HG02870 (cell line): ENCODE measurements around the gene ARSI.

Source experiments
- ATAC-seq: cut with Tn5 transposase; IDR thresholded peaks from one replicate; pipeline ENCODE4 v1.9.1; 2021; ENCODE audit warnings: mild to moderate bottlenecking, moderate library complexity; ENCODE audit not compliant: unreplicated experiment

ARSI gene

DNA sequence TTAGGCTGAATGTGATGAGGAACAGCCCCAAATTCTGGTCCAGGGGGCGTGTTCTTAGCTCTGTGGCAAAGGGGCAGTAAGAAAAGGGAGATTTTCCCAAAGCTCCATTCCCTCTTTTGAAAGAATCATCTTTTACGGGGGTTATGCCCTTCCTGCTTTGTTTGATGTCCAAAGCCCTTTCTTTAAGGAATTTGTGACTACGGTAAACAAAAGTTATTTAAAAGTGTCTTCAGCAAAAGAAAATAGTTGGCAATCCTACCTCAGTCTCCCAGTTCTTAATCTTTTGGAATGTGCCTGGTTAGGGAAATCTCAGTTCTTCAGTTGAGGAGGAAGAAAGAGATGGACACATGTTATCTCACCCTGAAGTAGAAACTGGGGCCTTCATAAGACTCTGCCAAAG is 24.4 kb upstream of the ARSI start:
- no peak for ATAC-seq

GRCh38 chr5:150326707-150327106 is 24.0 kb upstream of the ARSI start:
- ATAC-seq = no peak

- no peak for ATAC-seq
Observed at GRCh38 chr5:150325426-150325825, 22.7 kb upstream of the ARSI start.

- ATAC-seq = no peak
Observed at GRCh38 chr5:150323819-150324218, 21.1 kb upstream of the ARSI start.

- ATAC-seq = no peak
Observed at GRCh38 chr5:150323092-150323491, 20.4 kb upstream of the ARSI start.

GRCh38 chr5:150322202-150322601 is 19.5 kb upstream of the ARSI start:
- no peak for ATAC-seq

- no peak for ATAC-seq
Observed at GRCh38 chr5:150321784-150322183, 19.1 kb upstream of the ARSI start.

DNA sequence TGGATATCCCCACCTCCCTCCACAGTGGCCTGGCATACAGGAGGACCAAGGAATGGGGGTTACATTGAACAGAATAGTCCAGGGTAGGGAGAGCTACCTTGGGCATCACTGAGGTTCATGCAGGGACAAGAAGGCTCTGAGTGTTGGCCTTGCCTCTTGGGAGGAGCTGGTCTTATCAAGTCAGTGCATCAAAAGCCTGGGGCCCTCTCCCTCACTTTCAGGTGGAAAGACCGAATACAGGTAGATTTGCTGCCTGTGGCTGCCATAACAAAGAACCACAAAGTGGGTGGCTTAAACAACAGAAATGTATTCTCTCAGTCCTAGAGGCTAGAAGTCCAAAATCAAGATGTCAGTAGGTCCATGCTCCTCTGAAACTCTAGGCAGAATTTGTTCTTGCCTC is 18.5 kb upstream of the ARSI start:
- ATAC-seq = no peak

- no peak for ATAC-seq
Observed at GRCh38 chr5:150320044-150320613, 17.4 kb upstream of the ARSI start.

GRCh38 chr5:150319484-150319790 is 16.7 kb upstream of the ARSI start:
- no peak for ATAC-seq

DNA sequence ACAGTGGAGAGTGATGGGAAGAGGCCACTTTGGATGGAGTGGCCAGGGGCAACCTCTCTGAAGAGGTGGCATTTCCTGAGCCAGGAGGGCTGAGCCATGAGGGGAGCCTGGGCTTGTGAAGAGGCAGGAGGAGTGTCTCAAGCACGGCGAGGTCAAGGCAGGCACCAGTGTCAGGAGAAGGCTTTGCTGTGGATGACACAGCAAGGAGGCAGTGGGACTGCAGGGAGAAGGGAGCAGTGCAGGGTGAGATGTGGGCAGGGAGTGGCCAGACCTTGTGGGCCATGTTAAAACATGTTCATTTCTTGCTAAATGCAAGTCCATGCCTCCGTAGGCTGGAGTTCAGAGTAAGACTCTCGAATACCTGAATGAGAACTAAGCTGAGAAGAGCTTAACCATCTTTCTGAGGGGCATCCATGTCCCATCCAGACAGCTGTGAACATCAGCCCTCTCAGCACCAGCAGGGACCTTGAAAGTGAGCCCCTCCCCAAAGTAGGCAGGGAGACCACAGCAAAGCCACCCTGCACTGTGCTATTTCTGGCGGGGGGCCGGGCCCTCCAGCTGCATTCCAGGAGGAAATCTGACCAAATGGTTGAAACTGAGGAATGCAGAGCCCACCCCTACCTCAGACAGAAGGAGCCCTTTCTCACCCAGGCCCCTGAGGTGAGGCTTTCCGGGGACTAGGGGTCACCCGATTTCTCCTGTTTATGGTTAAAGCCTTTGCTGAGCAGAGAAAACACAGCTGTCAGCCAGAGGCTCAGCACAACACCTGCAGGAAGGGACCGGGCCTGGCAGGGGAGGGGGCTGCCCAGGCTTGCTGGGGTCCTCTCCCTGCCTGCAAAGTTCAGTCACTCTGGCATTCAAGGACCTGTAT is 16.1 kb upstream of the ARSI start:
- no peak for ATAC-seq

DNA sequence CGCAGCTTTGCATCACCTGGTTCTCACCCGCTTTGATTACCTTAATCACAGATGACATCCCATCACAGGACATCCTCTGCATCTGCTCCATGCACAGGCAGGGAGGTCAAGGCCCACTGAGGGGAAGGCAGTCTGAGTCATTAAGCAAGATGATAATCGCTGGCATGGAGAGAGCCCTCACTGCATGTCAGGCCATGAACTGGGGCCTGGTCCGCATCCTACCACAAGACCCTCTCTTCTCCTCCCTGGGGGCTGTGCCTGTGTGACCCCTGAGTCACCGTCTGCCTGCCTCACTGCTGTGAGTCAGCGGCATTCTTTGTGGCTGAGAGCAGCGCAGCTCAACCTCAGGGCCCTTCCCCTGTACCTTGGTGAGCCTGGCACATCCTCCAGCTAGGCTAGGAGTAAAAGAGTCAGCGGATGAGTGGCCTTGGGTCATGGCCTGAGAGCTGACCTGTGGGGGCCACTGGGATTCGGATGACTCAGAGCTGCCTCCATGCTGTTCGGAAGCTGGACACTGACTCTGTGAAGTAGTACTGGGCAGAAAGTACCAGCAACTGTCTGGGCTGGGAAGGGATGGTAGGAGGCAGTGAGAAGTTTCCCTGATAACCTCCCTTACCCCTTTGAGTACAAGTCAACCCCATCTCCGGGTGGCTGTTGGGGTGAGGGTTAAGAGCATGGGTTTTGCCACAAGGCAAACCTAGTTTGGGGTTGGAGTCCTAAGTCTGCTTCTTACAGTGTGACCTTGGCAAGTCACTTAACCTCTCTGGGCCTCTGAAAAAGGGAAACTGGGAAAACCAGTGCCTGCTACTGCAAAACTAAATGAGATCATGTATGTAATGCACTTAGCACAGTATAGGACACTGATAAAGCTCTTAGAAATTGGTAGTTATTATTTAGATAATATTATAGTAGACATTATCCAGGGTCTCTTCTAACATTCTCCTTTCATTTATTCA is 14.6 kb upstream of the ARSI start:
- no peak for ATAC-seq

GRCh38 chr5:150316320-150316719 is 13.6 kb upstream of the ARSI start:
- ATAC-seq = no peak

DNA sequence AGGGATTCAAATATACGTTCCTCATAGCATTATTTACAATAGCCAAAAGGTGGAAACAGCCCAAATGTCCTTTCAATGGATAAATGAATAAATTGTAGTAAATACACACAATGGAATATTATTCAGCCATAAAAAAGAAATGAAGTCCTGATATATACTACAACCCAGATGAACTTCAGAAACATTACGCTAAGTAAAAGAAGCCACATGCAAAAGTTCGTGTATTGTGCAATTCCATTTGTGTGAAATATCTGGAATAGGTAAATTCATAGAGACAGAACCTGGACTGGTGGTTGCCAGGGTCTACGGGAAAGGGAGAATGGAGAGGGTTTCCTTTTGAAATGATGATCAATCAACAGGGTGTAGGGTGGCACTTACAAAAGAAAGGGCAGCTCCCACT is 12.5 kb upstream of the ARSI start:
- no peak for ATAC-seq

GRCh38 chr5:150313921-150314716 is 11.4 kb upstream of the ARSI start:
- ATAC-seq = no peak

GRCh38 chr5:150313501-150313900 is 10.8 kb upstream of the ARSI start:
- no peak for ATAC-seq

- no peak for ATAC-seq
Observed at GRCh38 chr5:150312518-150312917, 9.8 kb upstream of the ARSI start.

- no peak for ATAC-seq
Observed at GRCh38 chr5:150311015-150311692, 8.4 kb upstream of the ARSI start.

DNA sequence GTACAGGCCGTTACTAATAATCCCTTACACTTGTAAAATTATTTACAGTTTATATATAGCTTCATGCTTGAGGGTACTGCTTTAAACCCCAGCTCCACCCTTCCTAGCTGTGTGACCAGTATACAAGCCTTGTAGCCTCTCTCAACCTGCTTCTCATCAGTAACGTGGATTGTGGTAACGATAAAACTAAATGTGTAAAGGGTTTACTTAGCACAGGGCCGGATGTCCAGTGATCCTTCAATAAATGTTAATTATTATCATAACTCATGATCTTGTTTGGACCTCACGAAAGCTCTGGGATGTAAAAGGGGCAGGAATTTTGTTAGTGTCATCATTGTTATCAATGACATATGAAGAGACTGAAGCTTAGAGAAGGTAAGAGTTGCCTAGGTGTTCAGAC is 7.5 kb upstream of the ARSI start:
- ATAC-seq = no peak

- no peak for ATAC-seq
Observed at GRCh38 chr5:150309886-150310239, 7.2 kb upstream of the ARSI start.
